A549 (cell line): ENCODE data around the gene SSTR3. TPM values are rescaled to one million over a fixed set of nuclear protein-coding genes. Genes with fewer than 3 reads are reported as not detected.

ENCODE experiments used
- ATAC-seq, 2 experiments: fragments of 200-7000 bp in 1 of 2; fragments of >200 bp in 1 of 2; cut with Nextera tagmentation in 1 of 2; cut with Tn5 transposase in 1 of 2; 3 replicates each; pipeline versions ENCODE4 v1.8.0 to v1.9.1; 2018 to 2020; ENCODE audit warnings: mild to moderate bottlenecking in 1 of 2, moderate library complexity in 1 of 2
- CTCF ChIA-PET: fragments of 300-600 bp; sonication (Branson Sonifier 250); formaldehyde crosslinking; extraction: SDS; loops from one replicate; lab custom pipeline; 2021; ENCODE audit warnings: antibody characterized with exemption, inconsistent platforms; lab: Yijun Ruan, JAX
- POLR2A ChIA-PET: fragments of 350-600 bp; formaldehyde crosslinking; extraction: SDS; loops from one replicate; lab custom pipeline; 2021; ENCODE audit warnings: antibody characterized with exemption, inconsistent platforms; lab: Yijun Ruan, JAX
- DNase-seq, 2 experiments: peaks; one replicate each; pipeline versions ENCODE4 v3.0.0 to v3.0.0-alpha.2; 2011 to 2016; ENCODE audit warnings: low read depth in 1 of 2, low spot score in 1 of 2
- FAIRE-seq: peaks from 2 replicates; lab custom pipeline; 2011; peaks lifted over from hg19 to GRCh38; lab: Jason Lieb, UNC
- H3K27ac ChIP-seq, 2 experiments: fragments of >200 bp; sonication (Bioruptor Twin); formaldehyde crosslinking; 3 replicates each; pipeline ENCODE4 v1.5.1; 2016 to 2017
- H3K4me1 ChIP-seq: fragments of >200 bp; sonication (Bioruptor Twin); formaldehyde crosslinking; 3 replicates; pipeline ENCODE4 v1.6.1; 2016
- H3K4me2 ChIP-seq: fragments of >200 bp; sonication (Bioruptor Twin); formaldehyde crosslinking; 3 replicates; pipeline ENCODE4 v1.6.1; 2016
- H3K4me3 ChIP-seq: fragments of >200 bp; sonication (Bioruptor Twin); formaldehyde crosslinking; 3 replicates; pipeline ENCODE4 v1.5.1; 2016
- H3K9me3 ChIP-seq: fragments of >200 bp; sonication (Bioruptor Twin); formaldehyde crosslinking; 3 replicates; pipeline ENCODE4 v1.6.1; 2016
- CBX2 ChIP-seq: fragments of 200-600 bp; sonication (generic); IDR thresholded peaks from 2 replicates; pipeline ENCODE4 v1.6.1; 2016; ENCODE audit warnings: low read depth, mild to moderate bottlenecking, borderline replicate concordance
- CHD2 ChIP-seq: fragments of 150-350 bp; IDR thresholded peaks from 2 replicates; pipeline ENCODE4 v1.6.1; 2014; ENCODE audit warnings: low read length; ENCODE audit not compliant: partially characterized antibody
- EHF ChIP-seq: fragments of 250-450 bp; sonication (Bioruptor Pico); IDR thresholded peaks from 2 replicates; pipeline ENCODE4 v1.5.0; 2020; ENCODE audit warnings: mild to moderate bottlenecking
- FOSB ChIP-seq: fragments of 250-450 bp; sonication (Bioruptor Pico); IDR thresholded peaks from 2 replicates; pipeline ENCODE4 v1.5.0; 2020; ENCODE audit warnings: mild to moderate bottlenecking, moderate library complexity
- FOXS1 ChIP-seq: fragments of 250-450 bp; sonication (Bioruptor Pico); IDR thresholded peaks from 2 replicates; pipeline ENCODE4 v1.5.0; 2020; ENCODE audit warnings: mild to moderate bottlenecking, moderate library complexity
- HOXA7 ChIP-seq: fragments of 250-450 bp; sonication (Bioruptor Pico); IDR thresholded peaks from 2 replicates; pipeline ENCODE4 v1.5.0; 2020; ENCODE audit warnings: mild to moderate bottlenecking, moderate library complexity
- NFE2L2 ChIP-seq: fragments of 150-350 bp; conservative IDR thresholded peaks from 2 replicates; pipeline ENCODE4 v1.6.1; 2014; ENCODE audit warnings: low read length
- NPAS2 ChIP-seq: fragments of 250-450 bp; sonication (Bioruptor Pico); IDR thresholded peaks from 2 replicates; pipeline ENCODE4 v1.8.0; 2022; ENCODE audit warnings: mild to moderate bottlenecking, moderate library complexity, borderline replicate concordance
- NR3C1 ChIP-seq: fragments of >200 bp; sonication (Bioruptor Twin); formaldehyde crosslinking; IDR thresholded peaks from 3 replicates; pipeline ENCODE4 v1.6.1; 2017
- PHF8 ChIP-seq: fragments of 200-600 bp; sonication (generic); IDR thresholded peaks from 2 replicates; pipeline ENCODE4 v1.6.1; 2016; ENCODE audit warnings: low read depth, mild to moderate bottlenecking, antibody characterized with exemption, moderate library complexity, borderline replicate concordance
- POLR2A ChIP-seq: IDR thresholded peaks from 2 replicates; pipeline ENCODE4 v1.6.1; 2012; ENCODE audit warnings: mild to moderate bottlenecking, low read length
- POLR2AphosphoS2 ChIP-seq: conservative IDR thresholded peaks from 2 replicates; pipeline ENCODE4 v1.6.1; 2012; ENCODE audit warnings: low read length, improper control_type of control experiment, inconsistent platforms
- RARB ChIP-seq: fragments of 250-450 bp; sonication (Bioruptor Pico); IDR thresholded peaks from 2 replicates; pipeline ENCODE4 v1.8.0; 2021; ENCODE audit warnings: mild to moderate bottlenecking, moderate library complexity
- RNF2 ChIP-seq: fragments of 200-600 bp; sonication (generic); IDR thresholded peaks from 2 replicates; pipeline ENCODE4 v1.6.1; 2016; ENCODE audit warnings: low read depth, mild to moderate bottlenecking, antibody characterized with exemption, moderate library complexity, borderline replicate concordance
- SREBF2 ChIP-seq: fragments of 450-650 bp; IDR thresholded peaks from 2 replicates; pipeline ENCODE4 v1.6.1; 2014; ENCODE audit warnings: mild to moderate bottlenecking, moderate library complexity
- TFCP2L1 ChIP-seq: fragments of 250-450 bp; sonication (Bioruptor Pico); IDR thresholded peaks from 2 replicates; pipeline ENCODE4 v1.5.0; 2021; ENCODE audit warnings: mild to moderate bottlenecking
- TP53 ChIP-seq: fragments of 250-450 bp; sonication (Bioruptor Pico); IDR thresholded peaks from 2 replicates; pipeline ENCODE4 v1.5.0; 2021; ENCODE audit warnings: mild to moderate bottlenecking, moderate library complexity
- ZC3H11A ChIP-seq: fragments of 450-650 bp; IDR thresholded peaks from 2 replicates; pipeline ENCODE4 v1.6.1; 2014; ENCODE audit warnings: antibody characterized with exemption, mild to moderate bottlenecking
- ZSCAN20 ChIP-seq: fragments of 250-450 bp; sonication (Bioruptor Pico); IDR thresholded peaks from 2 replicates; pipeline ENCODE4 v1.8.0; 2022; ENCODE audit warnings: mild to moderate bottlenecking, moderate library complexity
- WGBS: methylation state at CpG from one replicate; pipeline ENCODE4 v1.1.6; 2017; ENCODE audit errors: missing lambda C conversion rate; 5-methylcytosine and 5-hydroxymethylcytosine counted together
- polyA plus RNA-seq, 4 experiments: library from polyadenylated mRNA; depleted of rRNA in 3 of 4; stranded (reverse); fragments of >200 nt; fragmentation: RNase III in 1 of 4; extraction: RNeasy Plus Mini Kit Qiagen cat#74134 plus additional on column Dnase treatment in 1 of 4; gene quantifications; 2 replicates in 3 of 4; 3 replicates in 1 of 4; pipeline ENCODE4 v1.2.3, GENCODE V29; 2011 to 2017
- TF ChIP-seq, protein P1 (sequence below): fragments of 450-650 bp; IDR thresholded peaks from 2 replicates; pipeline ENCODE4 v1.6.1; 2014; ENCODE audit warnings: antibody characterized with exemption
- TF ChIP-seq, protein P2 (sequence below): fragments of >200 bp; sonication (Bioruptor Twin); formaldehyde crosslinking; IDR thresholded peaks from 3 replicates; pipeline ENCODE4 v1.5.1; 2016
- TF ChIP-seq, protein P3 (sequence below): fragments of 250-450 bp; sonication (Bioruptor Pico); IDR thresholded peaks from 2 replicates; pipeline ENCODE4 v1.5.0; 2020; ENCODE audit warnings: low read depth, mild to moderate bottlenecking, moderate library complexity
- TF ChIP-seq, protein P4 (sequence below): fragments of 250-450 bp; sonication (Bioruptor Pico); IDR thresholded peaks from 2 replicates; pipeline ENCODE4 v1.5.0; 2021; ENCODE audit warnings: mild to moderate bottlenecking, moderate library complexity, borderline replicate concordance
- TF ChIP-seq, protein P5 (sequence below): IDR thresholded peaks from 2 replicates; pipeline ENCODE4 v1.6.1; 2012

Gene SSTR3
- polyA plus RNA-seq, 2 of the 4 experiments (the other 2 are of a cell fraction): not detected

DNA sequence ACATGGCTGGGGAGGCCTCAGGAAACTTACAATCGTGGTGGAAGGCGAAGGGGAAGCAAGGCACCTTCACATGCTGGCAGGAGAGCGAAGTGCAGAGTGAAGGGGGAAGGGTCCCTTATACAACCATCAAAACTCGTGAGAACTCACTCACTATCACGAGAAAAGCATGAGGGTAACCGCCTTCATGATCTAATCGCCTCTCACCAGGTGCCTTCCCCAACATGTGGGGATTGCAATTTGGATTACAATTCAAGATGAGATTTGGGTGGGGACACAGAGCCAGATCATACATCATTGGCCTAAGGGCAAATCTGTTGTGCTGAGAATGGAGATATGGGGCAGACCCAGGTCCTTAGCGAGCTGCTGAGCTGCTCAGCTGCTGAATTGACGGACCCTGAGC, 37.3 kb downstream of the SSTR3 start:
- no peaks in the 10 kb centered on the region for H3K9me3 ChIP-seq
- no peak overlapping the region for H3K4me3 ChIP-seq
- no peak for DNase-seq
- no peak for ATAC-seq
- TF ChIP-seq SREBF2 (no peak), EHF (CRISPR knock-in tag) (no peak), TFCP2L1 (CRISPR knock-in tag) (no peak), CHD2 (no peak), NFE2L2 (no peak), TP53 (CRISPR knock-in tag) (no peak), POLR2AphosphoS2 (no peak), HOXA7 (CRISPR knock-in tag) (no peak), FOXS1 (CRISPR knock-in tag) (no peak), POLR2A (no peak), FOSB (no peak), RARB (CRISPR knock-in tag) (no peak), NPAS2 (no peak), ZC3H11A (no peak), PHF8 (no peak), RNF2 (no peak)
- TF ChIP-seq, protein P1, sequence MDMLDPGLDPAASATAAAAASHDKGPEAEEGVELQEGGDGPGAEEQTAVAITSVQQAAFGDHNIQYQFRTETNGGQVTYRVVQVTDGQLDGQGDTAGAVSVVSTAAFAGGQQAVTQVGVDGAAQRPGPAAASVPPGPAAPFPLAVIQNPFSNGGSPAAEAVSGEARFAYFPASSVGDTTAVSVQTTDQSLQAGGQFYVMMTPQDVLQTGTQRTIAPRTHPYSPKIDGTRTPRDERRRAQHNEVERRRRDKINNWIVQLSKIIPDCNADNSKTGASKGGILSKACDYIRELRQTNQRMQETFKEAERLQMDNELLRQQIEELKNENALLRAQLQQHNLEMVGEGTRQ: no peak
- TF ChIP-seq, protein P2, sequence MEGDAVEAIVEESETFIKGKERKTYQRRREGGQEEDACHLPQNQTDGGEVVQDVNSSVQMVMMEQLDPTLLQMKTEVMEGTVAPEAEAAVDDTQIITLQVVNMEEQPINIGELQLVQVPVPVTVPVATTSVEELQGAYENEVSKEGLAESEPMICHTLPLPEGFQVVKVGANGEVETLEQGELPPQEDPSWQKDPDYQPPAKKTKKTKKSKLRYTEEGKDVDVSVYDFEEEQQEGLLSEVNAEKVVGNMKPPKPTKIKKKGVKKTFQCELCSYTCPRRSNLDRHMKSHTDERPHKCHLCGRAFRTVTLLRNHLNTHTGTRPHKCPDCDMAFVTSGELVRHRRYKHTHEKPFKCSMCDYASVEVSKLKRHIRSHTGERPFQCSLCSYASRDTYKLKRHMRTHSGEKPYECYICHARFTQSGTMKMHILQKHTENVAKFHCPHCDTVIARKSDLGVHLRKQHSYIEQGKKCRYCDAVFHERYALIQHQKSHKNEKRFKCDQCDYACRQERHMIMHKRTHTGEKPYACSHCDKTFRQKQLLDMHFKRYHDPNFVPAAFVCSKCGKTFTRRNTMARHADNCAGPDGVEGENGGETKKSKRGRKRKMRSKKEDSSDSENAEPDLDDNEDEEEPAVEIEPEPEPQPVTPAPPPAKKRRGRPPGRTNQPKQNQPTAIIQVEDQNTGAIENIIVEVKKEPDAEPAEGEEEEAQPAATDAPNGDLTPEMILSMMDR: no peak
- TF ChIP-seq, protein P3, sequence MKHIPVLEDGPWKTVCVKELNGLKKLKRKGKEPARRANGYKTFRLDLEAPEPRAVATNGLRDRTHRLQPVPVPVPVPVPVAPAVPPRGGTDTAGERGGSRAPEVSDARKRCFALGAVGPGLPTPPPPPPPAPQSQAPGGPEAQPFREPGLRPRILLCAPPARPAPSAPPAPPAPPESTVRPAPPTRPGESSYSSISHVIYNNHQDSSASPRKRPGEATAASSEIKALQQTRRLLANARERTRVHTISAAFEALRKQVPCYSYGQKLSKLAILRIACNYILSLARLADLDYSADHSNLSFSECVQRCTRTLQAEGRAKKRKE (CRISPR knock-in tag): no peak
- TF ChIP-seq, protein P4, sequence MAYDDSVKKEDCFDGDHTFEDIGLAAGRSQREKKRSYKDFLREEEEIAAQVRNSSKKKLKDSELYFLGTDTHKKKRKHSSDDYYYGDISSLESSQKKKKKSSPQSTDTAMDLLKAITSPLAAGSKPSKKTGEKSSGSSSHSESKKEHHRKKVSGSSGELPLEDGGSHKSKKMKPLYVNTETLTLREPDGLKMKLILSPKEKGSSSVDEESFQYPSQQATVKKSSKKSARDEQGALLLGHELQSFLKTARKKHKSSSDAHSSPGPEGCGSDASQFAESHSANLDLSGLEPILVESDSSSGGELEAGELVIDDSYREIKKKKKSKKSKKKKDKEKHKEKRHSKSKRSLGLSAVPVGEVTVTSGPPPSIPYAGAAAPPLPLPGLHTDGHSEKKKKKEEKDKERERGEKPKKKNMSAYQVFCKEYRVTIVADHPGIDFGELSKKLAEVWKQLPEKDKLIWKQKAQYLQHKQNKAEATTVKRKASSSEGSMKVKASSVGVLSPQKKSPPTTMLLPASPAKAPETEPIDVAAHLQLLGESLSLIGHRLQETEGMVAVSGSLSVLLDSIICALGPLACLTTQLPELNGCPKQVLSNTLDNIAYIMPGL (CRISPR knock-in tag): no peak
- CTCF ChIA-PET: interaction anchor here (0.6 to 4.5 kb wide), 6 partner anchors 8 to 24 kb away, joined by 3 to 38 read pairs (median 4); no protein-coding TSS in a partner anchor
- POLR2A ChIA-PET: interaction anchor here (1.4 kb wide), 1 partner anchor 25 kb away, joined by 4 read pairs; no protein-coding TSS in a partner anchor
- no peak for FAIRE-seq
- H3K27ac ChIP-seq: no peak overlapping the region; a peak in 2 of 6 replicates
- 90% methylated on average over 9 of the region's 9 CpGs for WGBS
- H3K4me2 ChIP-seq: no peak overlapping the region
- H3K4me1 ChIP-seq: peaks cover 42% of the 10 kb centered on the region

DNA sequence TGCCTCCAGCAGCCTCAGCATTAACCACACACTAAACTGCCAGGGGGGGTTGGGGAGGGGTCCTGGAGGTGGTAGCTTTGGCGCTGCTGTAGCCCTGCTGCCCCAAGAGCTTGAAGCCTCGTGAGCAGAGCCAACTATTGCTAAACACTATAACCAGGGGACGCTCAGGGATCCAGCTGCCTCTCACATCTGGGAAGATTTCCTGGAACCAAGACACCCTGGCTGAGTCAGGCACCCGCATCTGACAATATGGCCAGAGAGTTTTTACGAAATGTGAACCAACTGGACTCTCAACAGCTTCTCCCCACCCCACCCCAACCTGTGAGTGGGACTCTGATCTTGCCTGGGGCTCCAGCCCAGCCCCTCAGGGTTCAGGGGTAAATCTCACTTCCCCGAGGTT, 38.6 kb downstream of the SSTR3 start:
- ChIA-PET POLR2A (no interaction called here), CTCF (interaction anchor here (1.3 to 3.7 kb wide), 3 partner anchors 11 to 87 kb away, joined by 5 to 17 read pairs (median 10); no protein-coding TSS in a partner anchor)
- Histone ChIP-seq H3K4me3 (no peak overlapping the region), H3K4me1 (peaks cover 37% of the 10 kb centered on the region), H3K27ac (peak overlapping the region in 1 of 2 experiments; percentile 35; a peak in 1 of 6 replicates), H3K4me2 (no peak overlapping the region), H3K9me3 (no peaks in the 10 kb centered on the region)
- DNase-seq: no peak
- WGBS: 85% methylated on average over 5 of the region's 6 CpGs
- FAIRE-seq: no peak
- no peak for ATAC-seq
- TF ChIP-seq, protein P4 (CRISPR knock-in tag): no peak
- TF ChIP-seq, protein P5, sequence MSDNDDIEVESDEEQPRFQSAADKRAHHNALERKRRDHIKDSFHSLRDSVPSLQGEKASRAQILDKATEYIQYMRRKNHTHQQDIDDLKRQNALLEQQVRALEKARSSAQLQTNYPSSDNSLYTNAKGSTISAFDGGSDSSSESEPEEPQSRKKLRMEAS: no peak
- TF ChIP-seq CBX2 (no peak), ZSCAN20 (CRISPR knock-in tag) (no peak), SREBF2 (no peak), POLR2A (no peak), NR3C1 (no peak)
